ENCODE data around the gene NAPSA.
"Not testable (repeated sequence)": the region's sequence is repeated elsewhere in the genome, so short reads cannot be mapped to it uniquely, and the experiment has no call there.

Gene NAPSA

DNA sequence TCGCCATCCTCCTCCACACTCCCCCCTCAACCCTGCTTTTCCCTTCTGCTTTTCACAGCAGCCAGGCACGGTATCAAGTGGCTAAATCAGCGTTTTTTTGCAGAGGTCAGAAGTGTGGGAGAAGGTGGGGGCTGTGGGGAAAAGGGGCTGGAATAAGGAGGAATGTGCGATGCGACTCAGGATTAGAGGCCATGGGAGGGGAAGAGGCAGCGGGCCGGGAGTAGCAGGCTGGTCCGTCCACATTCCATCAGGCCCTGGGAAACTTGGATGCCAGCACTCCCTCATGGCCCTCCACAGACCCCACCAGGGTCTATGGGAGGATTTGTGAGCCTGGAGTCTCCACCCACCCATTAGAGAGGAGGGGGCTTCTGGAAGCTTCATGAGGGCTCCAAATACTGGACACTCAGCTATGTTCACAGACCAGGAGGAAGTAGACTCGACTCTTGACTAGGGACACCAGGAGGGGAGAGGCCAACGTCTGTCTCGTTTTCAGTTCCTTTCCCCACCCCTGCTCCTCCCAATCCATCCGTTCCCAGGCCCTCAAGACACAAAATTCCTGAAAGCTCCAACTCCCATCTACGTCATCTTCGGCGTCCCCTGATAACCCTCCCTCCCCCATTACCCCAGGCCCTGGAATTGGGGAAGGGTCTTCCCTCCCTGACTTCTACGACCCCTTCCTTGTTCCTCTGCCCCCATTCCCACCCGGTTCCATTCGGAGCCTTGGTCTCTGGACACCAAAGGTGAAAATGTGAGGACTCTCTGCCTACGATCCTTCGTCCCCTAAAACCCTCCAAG, 33.0 kb downstream of the NAPSA start:
- FAIRE-seq (no peak), DNase-seq (ENCODE audit: insufficient read length, low spot score) (no peak)

DNA sequence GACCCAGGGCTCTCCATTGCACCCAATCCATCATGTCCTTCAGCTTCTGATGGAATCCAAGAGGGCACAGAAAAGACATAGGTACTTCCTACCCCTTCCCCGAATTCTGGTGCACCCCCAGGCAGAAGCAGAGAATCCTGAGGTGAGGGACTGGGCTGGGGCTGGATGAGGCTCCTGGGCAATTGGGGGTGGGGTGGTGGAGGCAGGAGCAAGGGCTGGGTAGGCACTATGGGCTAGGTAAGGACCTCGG, 33.5 kb downstream of the NAPSA start:
- FAIRE-seq (no peak), DNase-seq (ENCODE audit: insufficient read length, low spot score) (no peak)

DNA sequence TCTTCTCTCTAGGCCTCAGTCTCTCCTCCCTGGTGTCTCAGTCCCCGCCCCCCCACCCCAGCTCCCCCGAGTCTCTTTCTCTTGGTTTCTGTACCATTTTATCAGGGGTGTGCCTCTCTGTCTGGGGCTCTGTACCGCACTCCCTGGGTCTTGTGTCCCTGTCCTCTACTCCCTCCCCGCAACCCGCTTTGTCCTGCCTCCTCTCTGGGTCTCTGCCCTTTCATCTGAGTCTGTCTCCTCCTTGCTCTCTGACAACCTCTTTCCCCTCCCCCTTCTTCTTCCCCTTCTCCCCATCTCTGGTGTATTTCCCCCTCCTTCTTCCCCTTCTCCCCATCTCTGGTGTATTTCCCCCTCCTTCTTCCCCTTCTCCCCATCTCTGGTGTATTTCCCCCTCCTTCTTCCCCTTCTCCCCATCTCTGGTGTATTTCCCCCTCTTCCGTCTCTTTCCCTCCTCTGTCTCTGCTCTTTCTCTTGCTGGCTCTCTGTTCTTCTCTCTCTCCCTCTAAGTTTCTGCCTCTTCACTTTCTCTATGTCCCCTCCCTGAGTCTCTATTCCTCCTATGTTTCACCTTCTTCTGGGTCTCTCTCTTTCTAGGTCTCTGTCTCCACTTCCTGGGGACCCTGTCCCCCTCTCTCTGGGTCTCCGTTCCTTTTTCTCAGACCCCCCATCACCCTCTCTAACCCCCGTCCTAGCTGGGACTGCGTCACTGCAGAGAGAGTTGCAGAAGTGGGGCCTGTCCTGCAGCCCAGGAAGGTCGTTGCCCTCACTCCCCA, 34.0 kb downstream of the NAPSA start:
- no peak for FAIRE-seq

DNA sequence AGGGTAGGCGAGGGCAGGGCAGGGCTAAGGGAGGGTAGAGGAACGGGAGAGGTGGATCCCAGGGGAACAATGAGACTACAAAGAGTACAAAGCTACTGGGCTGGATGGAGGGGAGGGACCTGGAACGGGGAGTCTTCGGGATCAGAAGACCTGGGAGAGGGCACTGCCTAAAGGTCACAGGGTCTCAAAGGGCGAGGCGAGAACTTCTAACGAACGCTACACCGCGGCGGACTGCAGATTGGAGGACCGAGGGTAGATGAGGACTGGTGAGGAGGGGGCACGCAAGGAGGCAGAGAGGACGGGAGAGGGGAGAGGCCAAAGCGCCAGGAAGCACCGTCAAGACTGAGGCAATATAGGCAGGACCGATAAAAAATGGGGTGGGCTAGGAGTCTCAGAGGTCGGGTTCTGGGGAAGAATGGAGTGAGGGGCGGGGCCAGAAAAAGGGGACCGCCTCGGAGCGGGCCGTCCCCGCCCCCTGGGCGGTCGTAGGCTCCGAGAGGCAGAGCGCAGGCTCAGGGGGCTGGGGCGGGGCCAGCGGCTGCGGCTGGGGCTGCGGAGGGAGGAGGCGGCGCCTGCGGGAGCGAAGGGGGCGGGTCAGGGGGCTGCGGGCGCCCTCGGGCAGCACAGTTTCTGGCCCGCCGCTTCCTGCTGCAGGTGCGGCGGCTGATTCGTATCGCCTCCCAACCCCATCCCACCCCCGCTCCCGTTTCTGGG, 34.9 kb downstream of the NAPSA start:
- no peak for FAIRE-seq
- DNase-seq (ENCODE audit: insufficient read length, low spot score): peak; percentile 72

More for the DNA sequence above, 34.0 kb downstream of the NAPSA start:
- no peak for DNase-seq (ENCODE audit: insufficient read length, low spot score)

DNA sequence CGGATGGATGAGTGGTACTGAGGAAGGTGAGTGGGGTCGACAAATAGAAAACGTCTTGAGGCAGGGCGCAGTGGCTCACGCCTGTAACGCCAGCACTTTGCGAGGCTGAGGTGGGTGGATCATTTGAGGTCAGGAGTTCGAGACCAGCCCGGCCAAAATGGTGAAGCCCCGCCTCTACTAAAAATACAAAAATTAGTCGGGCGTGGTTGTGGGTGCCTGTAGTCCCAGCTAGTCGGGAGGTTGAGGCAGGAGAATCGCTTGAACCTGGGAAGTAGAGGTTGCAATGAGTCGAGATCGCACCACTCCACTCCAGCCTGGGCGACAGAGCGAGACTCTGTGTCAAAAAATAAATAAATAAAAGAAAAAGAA, 35.5 kb downstream of the NAPSA start:
- FAIRE-seq; DNase-seq (ENCODE audit: insufficient read length, low spot score): not testable (repeated sequence)

DNA sequence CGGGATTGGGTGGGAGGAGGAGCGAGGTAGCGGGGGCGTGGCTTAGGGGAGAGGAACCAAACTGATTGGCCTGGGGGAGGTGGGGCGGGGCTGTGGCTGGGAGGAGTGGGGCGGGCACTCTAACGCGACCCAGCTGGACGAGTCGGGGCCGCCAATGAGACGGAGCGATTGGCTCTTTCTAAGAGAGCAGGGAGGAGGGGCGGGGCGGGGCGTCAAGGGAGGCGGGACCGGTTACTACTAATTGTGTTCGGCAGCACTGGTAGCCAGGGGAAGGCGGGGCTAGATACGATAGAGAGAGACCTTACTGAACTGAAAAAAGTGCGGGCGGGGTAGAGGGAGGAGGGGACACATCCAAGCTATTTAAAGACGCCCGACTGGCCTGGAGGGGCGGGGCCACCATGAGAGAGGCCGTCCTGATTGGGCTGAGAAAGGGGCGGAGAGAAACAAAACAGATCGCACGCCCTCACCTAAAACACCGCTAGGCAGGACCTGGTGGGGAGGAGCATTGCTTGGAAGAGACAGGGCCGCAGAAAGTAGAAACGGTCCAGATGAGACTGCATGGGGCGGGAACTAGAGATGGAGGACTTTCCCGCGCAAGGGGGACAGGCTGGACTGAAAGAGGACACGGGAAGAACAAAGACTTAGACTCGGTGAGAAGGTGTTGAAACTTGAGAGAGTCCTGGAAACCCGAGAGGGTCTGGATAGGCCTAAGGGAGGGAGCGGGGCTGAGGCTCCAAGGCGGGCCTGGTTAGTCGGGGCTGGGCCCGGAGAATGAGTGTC, 36.1 kb downstream of the NAPSA start, which contains the start of gene KCNC3:
Gene KCNC3 (minus strand): TSS at position 232 of the 780 bp plus-strand sequence. CDS start 295 bp downstream, outside the sequence.
- FAIRE-seq: peak; percentile 91
- DNase-seq (ENCODE audit: insufficient read length, low spot score): peak; percentile 94

DNA sequence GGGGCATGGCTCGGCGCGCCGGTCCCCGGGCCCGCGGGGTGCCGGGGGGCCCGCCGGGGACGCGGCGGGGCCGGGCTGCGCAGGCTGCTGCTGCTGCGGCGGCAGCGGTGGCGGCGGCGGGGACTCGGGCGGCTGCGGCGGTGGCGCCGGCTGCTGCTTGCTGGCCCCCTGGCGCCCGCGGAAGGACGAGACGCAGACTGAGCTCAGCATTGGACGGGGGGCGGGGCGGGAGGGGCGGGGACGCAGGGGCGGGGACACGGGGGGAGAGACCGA, 36.6 kb downstream of the NAPSA start:
- no peak for DNase-seq (ENCODE audit: insufficient read length, low spot score)
- no peak for FAIRE-seq

DNA sequence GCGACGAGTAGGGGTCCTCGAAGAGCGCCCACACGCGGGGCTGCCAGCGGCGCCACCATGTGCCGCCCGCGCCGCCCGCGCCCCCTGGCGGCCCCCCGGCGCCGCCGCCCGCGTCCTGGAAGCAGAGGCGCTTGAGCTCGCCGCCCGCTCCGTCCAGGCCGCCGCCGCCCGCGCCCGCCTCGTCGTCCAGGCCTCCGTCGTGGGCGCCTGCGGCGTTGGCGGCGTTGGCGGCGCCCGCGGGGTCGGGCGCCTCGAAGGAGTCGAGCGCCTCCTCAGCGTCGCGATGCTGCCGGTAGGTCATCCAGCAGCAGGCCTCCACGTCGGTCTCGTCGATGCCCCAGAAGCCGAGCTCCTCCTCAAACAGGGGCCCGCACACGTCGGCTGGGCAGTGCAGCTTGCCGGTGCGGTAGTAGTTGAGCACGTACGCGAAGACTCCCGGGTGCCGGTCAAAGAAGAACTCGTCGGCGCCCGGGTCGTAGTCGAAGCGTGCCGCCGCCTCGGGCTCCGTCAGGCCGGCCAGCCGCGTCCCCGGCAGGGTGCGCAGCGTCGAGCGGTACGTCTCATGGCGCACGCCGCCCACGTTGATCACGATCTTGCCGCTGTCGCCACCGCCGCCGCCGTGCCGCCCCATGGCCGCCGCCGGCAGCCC, 37.1 kb downstream of the NAPSA start:
- FAIRE-seq (no peak), DNase-seq (ENCODE audit: insufficient read length, low spot score) (no peak)

DNA sequence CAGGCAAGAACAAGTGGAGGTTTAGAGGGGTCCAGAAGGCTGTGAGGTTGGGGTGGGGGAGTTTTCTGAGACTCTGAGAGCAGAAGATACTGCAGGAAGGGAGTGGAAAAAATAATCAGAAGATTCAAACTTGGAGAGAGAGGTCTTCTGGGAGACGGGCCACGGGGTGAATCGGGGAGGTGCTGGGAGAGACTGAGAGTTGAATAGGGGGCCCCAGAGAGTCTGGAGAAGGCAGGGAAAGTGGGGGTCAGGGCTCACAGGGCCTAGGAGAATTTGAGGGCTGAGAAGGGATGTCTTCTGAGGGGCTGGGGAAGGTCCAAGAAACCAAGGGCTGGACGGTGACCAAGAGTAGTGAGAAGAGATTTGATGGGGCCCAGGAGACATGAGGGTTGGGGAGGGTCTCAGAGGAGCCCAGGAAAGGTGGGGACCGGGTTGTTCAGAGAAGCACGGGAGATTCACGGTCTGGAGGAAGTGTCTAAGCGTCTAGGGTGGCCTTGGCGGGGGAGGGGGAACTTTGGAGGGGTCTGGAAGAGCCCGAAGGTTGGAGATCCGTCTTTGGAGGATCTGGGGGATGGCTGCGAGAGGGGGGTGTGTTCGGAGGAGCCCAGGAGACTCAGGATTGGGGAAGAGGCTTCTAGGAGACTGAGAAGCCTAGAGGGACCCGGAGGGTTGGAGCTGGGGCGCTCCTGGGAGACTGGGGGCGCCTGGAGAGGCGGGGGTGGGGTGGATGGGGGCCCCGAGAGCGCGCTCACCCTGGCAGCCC, 37.8 kb downstream of the NAPSA start:
- DNase-seq (ENCODE audit: insufficient read length, low spot score) (no peak), FAIRE-seq (no peak)

DNA sequence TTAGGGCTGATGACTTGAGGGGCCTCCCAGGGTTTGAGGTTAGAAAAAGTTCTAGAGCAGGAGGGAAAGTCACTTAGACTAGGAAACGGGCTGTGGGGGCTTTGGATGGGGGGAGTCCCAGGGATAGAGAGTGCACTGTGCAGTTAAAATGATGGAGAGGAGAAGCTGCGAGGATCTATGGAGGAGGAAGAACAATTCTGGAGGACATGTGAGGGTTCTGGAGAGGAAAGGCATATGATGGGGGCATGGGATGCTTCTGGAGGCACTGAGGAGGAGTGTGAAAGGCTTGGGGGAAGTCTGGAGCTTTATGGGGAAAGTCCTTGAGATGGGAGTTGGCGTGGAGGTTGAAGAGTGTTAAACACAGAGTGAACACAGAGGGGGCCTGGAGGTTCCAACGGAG, 38.4 kb downstream of the NAPSA start:
- DNase-seq (ENCODE audit: insufficient read length, low spot score) (no peak), FAIRE-seq (no peak)

DNA sequence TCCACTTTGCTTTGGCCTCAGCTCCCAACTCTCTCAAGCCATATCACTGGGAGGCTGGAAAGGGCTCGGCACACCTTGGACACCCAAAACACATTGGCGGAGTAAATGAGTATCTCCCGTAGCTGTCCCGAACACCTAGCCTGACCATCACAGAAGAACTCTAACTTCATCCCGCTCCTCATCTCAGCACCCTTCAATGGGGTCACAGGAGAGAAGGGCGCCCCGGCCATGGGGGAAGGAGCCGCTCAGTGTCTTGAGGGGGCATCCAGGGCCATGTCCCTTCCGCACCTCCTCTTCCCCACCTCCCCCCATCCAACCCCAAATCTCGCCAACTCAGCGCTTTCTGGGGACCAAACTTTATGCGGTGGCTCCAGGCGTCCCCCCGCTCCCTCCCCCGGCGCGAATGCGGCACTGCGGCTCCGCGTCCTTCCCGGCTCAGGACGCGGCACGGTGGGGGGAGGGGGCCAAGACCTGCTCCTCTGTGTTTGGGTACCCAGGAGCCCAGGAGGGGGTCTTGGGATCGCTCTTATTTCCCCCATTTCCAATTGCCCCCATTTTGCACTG, 39.3 kb downstream of the NAPSA start:
- no peak for FAIRE-seq

DNA sequence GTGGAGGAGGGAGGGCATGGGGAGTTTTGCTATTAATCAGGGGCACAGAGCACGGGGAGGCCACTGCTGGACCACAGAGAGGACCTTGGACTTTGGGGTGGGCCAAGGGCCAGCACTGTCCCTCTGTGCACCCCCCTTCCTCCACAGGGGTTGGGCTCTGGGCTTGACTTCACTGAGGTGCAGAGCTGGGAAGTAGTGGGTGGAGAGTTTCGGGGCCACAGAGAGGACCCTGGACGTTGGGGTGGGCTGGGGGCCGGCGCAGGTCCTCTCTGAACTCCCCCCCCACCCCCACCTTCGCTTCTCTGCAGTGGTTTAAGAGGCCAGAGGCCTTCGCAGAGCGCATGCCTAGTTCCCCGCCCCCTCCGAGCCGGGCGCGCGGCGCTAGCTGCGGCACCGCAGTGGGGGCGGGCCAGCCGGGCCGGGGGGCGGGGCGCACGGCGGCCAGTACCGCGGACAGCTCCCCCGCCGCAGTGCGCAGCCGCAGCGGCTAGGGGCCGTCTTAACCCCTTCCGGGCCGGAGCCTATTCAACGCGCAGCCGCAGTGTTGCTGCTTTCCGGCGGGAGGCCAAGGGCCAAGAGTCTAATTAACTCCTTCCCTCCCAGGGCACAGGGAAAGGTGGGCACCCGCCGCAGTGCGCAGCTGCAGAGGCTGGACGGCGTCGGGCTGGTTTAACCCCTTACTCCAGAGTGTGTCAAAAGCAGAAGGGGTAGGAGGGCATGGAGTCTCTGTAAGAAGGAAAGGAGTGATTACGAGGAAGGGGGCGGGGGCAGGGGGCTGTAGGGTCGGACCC, 39.9 kb downstream of the NAPSA start:
- FAIRE-seq (peak; percentile 91), DNase-seq (ENCODE audit: insufficient read length, low spot score) (peak; percentile 94)

More for the DNA sequence above, 39.3 kb downstream of the NAPSA start:
- DNase-seq (ENCODE audit: insufficient read length, low spot score): no peak

DNA sequence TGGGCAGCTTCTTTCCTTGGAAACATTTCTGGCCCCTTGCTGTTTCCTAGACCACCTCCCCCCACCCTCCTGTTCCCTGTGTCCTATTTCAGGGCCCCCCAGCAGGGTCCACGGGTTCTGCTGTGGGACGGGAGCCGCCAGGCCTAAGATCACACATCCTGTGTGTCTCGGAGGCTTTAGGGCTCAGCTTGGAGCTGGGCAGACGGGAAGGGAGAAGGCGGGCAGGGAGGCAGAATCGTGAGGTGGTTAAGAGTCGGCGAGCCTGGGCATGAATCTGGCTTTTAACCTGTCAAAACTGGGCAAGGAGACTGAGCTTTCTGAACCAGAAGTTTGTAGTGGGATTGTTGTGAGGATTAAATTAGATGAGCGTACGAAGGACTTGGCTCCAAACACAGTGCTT, 41.1 kb downstream of the NAPSA start:
- no peak for DNase-seq (ENCODE audit: insufficient read length, low spot score)
- no peak for FAIRE-seq

DNA sequence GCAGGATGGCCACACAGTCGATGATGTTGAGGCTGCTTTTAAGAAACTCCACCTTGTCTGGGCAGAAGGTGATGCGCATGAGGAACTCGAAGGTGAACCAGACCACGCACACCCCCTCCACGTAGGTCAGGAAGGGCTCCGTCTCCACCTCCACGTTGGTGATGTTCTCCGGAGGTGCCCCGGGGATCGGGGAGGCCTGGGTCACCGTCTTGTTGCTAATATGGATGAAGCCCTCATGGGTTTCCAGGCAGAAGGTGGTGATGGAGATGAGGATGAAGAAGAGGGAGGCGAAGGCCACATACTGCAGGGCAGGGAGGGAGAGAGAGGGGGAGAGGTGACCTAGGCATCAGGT, 41.7 kb downstream of the NAPSA start:
- FAIRE-seq: no peak
- DNase-seq (ENCODE audit: insufficient read length, low spot score): no peak

DNA sequence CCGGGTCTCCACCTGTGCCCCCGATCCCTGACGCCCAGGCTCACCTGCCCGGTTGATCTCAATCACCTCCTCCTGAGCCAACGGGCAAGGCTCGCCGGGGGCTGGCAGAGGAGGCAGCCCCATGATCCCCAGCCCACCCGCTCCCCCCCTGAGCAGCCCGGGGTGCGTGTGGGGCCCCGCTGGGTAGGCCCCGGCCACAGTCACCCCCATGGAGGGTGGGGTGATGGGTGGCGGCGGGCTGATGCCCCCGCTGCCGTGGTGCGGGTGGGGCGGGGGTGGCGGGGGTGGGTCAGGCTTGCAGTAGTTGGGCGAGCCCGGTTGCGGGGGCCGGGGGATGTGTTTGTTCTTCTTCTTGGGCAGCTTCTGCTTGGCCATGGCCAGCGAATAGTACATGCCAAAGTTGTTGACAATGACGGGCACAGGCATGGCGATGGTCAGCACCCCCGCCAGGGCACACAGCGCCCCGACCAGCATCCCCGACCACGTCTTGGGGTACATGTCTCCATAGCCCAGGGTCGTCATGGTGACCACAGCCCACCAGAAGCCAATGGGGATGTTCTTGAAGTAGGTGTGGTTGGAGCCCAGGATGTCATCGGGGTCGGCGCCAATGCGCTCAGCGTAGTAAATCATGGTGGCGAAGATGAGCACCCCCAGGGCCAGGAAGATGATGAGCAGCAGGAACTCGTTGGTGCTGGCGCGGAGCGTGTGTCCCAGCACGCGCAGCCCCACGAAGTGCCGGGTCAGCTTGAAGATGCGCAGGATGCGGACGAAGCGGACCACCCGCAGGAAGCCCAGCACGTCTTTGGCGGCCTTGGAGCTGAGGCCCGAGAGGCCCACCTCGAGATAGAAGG, 42.3 kb downstream of the NAPSA start:
- FAIRE-seq (no peak), DNase-seq (ENCODE audit: insufficient read length, low spot score) (no peak)

DNA sequence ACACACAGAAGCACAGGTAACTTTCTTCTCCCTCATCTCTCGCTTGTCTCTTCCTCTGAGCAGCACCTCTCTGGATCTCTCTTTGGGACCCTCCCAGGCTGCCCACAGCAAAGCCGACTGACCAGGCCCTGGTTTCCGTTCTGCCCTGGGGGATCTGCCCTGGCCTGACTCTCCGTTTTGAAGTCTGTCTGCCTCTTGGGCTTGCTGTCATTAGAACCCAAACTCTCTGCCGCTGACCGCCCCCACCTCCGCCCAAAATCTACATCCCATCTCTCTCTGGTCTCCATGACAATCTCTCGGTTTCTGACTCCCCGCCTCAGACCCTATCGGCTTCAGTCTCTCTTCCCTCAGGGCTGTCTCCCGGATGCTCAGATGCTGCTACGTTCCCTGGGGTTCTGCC, 43.2 kb downstream of the NAPSA start:
- FAIRE-seq: no peak
- no peak for DNase-seq (ENCODE audit: insufficient read length, low spot score)

DNA sequence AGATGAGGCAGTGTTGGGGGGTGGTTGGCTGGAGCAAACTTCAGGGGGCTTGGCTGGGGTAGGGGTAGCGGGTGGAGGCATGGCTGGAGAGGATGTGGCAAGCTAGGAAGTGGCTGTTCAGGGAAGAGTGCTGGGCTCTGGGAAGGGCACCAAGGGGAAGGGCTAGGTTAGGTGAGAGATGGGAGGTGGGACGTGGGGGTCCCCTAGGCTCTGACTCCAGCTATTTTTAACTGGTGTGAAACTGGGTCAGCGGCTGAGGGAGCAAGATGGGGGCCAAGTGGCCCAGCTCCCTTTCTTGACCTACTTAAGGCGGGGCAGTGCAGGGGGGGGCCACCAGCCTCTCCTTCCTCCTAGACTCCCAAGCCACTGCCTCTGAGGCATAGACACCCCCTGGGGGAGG, 43.6 kb downstream of the NAPSA start:
- no peak for DNase-seq (ENCODE audit: insufficient read length, low spot score)
- FAIRE-seq: no peak

DNA sequence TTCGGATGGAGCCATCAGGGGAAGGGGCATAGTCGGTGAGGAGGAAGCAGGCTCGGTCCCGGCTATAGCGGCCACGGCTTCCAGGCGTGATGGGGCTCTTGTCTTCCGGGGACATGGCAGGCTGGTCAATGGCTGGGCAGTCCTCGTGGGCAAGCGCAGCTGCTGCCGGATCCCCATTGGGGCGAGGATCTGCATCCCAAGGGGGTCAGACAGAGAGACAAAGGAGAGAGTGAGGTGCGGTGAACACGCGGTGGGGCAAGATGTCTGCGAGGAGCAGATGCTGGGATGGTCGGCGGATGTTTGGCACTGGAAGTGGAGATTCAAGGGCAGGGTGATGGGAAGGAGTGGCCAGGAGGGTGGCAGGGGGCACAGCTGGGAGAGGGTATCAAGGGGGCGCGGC, 44.8 kb downstream of the NAPSA start:
- DNase-seq (ENCODE audit: insufficient read length, low spot score): no peak
- FAIRE-seq: no peak
